UCSD-AML1 (cell line): ENCODE results near the gene CNPY1.

Experiments
- DNase-seq: peaks from one replicate; lab custom pipeline; 2025; ENCODE audit not compliant: unreplicated experiment; lab: John Stamatoyannopoulos, UW

CNPY1 gene

DNA sequence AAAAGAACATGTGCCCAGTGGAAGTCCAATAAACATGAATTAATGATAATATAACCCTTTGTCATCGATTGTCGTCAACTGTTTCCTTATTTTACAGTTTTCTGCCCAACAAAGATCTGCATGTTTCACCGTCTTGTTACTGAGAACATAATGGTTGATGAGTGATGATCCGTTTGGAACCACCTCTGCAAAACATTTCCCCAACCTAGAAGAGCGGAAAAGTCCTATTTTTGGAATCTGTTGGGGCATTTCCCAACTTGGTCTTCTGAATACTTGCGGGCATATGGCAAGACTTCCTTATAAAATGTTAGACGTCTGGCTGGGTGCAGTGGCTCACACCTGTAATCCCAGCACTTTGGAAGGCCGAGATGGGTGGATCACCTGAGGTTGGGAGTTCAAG, 32.1 kb downstream of the CNPY1 start:
- DNase-seq: no peak

DNA sequence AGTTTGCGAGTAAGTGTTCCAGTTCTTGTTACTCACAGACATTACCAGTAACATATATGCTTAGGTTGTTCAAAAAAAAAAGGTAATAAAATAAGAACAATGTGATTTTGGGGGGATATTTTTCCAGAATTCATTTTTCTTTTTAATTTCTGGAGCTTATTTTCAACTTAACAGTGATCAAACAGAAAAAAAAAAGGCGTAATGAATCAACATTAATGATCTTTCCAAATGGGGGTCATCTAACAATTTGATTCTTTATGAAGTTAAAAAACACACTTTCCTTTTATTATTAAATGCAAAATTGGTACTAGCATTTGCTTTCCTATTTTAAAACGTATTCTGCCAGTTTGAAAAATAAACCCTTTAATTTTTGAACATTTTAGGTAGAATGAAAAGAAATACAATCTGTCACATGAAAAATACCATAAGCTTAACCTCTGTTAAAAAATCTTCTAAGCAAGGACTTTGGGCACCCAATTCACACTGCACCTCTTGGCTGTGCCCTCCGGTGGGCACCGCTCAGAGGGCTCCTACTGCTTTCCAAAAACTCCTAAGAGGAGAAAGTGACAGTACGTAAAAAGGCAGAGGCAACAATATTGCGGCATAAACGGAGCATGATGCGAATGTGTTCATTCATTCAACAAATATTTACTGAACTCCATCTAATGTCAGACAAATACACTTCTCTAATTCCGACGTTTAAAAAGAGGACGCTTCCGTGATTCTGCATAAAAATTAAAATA, 32.6 kb downstream of the CNPY1 start:
- no peak for DNase-seq

DNA sequence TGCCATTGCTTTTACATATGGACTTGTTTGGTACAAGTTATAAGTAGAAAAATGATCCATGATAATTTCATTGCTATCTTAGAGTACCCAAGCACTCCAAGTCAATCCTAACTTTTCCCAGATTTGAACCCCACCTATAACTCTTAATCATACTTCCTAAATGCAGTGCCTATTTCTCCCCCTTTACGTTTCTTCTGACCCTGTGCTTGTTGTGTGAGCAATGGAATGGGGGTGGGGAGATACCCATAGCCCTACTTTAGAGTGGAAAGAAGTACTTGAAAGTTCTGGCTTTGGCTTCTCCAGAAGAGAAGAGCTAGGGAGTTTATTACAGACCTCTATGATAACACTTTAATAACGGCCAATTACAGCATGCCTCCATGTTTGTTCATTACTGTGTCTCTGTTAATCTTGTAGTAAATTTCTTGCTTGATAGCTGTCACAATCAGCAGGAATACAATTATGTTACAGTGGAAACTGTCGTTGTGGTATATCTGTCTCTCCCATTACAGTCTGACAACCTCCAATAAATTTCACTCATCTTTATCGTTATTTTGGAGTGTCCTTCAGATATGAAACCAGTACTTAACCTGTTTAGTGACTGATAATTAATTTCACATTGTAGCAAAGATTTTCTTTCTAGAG, 34.0 kb downstream of the CNPY1 start:
- no peak for DNase-seq

DNA sequence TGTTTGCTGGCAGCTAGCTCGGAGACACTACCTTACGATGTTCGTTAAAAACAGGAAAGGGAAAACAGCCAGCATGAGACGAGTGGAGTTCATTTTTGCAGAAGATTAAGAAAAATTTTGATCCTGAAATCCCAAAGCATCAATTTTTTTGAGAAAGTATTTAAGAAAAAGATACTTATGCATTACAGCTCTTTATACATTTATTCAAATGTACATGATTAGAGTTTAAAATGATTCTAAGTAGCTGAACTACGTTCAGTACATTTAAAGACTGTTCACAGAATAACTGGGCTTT, 34.7 kb downstream of the CNPY1 start:
- DNase-seq: no peak

DNA sequence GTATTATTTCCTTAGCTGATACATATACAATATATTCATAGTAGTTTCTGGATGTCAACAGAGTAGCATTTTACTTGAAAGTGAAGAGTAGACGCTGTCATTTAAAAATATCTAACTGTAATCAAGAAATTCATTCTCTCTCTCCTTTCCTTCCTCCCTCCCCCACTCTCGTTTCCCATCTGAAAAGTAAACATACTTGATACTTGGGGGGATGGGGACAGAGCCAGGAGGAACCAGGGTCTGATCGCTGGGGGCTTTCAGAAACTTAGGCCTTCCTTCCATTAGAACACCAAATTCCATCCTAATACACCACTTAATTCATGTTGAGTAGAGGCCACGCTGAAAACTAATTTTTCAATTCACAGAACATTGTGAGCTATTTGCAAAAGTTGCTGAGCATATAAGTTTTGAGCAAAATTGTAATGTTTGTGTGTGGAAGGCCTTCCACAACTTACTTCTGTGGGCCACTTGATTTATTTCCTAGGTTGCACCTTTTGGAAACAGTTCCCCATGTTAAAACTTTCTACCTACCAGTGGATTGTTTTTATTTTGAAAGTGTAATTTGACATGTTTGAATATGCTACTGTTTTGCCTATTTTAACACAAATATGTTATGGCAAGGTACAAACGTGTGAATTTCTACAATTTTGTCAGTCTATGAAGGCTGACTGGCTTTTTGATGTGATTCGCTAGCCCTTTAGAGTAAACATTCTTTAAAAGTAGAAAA, 35.2 kb downstream of the CNPY1 start:
- no peak for DNase-seq

DNA sequence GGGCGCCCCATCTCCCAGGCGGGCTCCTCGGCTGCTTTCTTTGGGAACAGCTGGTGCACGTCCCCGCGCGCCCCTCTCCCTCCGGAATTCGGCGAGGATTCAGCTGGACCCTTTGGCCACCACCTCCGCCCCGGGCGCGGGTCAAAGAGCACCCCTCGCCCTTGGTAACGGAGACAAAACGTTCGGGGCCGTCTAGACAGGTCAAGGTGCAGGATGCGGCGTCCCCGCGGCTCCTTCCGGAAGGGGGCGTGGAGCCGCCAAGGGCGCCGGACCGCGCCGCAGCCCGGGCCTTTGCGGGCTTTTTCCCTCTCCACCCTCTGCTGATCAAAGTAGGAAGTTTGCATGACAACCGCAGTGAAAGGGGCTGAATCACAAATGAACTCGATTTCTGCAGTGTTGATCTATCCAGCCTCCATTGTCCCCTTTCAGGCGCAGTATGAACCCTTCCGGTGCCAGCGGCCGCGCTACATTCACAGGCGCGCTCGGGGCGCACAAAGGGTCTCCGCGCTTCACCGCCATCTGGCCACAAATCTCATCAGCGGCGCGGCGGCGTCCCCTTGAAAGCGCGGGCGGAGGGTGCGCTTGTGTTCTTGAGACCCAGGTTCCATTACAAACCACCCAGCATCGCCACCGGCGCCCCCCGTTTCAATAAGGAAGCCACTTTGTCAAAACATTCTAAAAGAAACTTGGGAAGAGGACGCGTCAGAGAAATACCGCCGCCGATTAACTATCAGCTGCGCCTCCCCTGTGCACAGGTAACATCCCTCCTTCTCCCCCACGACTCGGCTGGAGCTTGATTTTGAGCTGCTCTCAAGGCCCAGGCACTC, 36.4 kb downstream of the CNPY1 start:
- no peak for DNase-seq

DNA sequence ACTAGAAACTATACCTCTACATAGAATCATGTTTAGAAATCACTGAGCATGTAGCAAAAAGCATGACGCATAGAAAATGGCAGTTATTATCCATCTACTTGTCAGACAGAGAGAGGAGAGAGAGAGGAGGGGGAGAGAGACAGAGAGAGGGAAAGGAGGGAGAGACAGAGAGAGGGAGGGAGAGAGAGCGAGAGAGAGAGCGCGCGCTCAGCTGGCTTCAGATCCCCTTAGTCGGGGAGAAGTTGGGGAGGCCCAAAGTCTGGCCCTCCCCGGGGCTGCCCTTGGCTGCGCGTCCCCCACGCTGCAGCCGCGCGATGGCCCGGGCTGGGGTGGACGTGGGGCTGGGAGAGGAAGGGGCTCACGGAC, 37.0 kb downstream of the CNPY1 start:
- DNase-seq: no peak

DNA sequence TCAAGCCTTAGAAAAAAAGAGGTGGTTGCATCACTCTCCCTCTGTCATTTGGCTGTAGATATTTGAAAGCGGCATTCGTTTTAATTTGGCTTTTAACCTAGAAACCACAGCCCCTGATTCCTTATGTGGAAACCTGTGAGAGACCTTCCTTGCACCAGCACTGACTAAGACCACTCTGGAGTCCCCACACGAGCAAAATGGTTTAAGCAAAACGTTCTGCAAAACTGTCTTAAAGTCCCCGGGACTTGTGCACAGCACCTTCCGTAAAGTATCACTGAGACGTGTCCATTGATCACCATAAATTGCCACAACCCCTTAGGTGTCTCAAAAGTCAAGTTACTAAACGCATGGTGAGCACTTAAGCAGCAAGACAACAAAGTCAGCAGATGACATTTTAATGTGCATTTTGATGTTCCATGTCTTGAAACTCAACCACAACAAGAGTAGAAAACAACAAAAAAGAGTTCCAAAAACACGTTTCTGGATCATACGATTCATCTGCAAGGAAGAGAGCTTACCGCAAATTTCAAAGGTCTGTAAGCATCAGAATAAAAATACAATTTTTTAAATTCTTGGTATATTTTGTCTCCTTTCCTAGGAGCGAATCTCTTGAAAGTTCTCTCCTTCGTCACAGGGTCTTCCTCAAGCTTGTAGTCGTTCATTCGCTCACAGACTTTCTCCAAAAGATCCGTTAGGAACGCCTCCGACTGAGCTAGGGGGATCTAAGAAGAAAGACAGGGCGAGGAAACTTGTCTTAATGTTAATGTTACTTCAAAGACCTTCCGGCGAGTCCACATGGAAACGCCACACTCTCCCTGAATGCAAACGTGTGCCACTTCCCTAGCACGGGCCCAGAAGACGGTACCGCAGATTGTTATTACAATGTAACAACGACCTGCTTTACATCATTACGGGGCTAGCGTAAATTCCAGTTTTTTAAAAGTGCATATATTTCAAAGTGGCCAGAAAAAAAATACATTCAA, 37.7 kb downstream of the CNPY1 start:
- DNase-seq: no peak

DNA sequence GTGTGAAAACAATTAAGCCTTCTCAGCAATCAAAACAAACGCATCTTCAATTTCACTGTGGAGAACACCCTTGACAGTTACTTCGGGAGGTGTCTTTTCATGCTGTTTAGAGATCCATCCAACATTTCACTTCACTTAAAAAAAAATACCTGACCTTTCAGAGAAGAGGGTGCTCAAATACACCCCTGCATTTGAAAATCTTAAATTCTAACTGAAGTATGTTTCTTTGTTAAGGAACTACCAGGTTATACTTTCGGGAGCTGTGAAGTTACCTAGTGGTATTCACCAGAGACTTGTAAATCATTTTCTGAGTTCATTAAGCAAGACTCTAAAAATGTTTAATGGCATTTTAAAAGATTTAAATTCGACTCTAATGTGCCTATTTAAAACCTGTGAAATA, 38.8 kb downstream of the CNPY1 start:
- no peak for DNase-seq

DNA sequence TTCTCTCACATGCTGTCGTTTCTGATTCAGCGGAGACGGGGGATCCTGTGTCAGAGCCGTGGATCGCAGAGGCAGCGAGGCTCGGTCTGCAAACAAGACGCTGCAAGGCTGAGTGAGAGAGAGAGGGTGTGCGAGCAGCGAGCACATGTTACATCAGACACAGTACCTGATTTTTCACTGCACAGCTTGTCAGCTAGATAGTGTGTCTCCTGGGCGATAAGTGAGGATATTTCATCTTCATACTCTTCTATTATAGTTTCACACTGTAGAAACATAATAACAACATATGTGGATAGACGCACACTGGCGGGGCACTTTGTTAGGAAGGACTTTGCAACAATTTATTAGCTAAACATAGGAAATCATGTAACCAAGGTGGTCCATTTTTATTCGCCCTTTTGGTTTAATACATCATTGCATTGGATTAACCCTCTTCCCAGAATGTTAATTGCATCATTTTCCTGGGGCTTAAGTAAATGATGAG, 39.5 kb downstream of the CNPY1 start:
- no peak for DNase-seq

DNA sequence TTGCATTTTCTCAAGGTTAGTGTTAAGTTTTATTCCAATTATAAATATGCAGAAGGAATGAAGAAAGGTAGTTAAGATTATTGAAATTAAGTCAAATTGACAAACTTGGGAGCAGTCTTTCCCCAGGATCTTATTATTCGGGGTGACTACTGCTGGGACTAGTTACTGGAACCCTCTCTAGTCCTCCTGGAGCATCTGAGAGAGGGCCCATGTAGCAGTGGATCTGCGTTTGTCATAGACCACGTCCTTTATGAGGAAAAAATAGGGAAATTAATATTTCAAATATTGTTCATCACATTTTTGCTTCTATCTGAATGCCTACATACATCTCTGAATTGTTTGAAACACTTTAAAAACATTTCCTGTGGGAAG, 41.0 kb downstream of the CNPY1 start:
- DNase-seq: no peak

DNA sequence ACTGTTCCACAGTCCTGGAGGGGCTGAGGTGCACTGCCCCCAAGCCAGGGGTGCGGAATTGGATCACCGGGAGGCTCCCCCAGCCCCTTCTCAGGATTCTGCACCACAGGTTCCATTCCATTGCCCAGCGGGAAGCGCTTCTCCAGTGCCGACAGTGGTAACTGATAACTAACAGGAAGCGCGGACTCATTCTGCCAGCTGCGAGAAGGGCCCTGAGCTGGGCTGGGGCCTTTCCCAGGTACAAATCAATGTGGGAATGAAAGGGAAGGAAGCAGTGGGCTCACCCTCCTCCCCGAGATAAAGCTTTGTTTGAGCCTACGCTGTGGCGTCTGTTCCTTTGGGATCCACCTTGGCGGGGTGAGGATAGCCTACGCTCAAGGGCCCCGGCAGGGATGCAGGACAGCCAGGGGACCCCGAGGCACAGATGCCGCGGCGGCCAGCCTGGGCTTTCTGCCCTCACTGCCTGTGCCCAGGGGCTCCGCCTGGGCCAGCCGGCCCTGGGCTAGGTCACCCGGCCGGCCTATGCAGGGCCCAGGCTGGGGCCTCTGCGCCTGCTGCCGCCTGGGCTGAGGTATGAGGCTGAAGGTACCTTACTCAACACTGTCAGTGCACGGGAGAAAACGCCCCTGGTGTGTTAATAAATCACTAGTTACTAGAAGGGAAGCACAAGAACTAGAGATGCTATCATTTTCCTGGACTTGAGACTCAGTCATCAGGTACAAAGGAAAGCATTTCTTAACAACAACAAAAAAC, 49.0 kb downstream of the CNPY1 start:
- DNase-seq: no peak

DNA sequence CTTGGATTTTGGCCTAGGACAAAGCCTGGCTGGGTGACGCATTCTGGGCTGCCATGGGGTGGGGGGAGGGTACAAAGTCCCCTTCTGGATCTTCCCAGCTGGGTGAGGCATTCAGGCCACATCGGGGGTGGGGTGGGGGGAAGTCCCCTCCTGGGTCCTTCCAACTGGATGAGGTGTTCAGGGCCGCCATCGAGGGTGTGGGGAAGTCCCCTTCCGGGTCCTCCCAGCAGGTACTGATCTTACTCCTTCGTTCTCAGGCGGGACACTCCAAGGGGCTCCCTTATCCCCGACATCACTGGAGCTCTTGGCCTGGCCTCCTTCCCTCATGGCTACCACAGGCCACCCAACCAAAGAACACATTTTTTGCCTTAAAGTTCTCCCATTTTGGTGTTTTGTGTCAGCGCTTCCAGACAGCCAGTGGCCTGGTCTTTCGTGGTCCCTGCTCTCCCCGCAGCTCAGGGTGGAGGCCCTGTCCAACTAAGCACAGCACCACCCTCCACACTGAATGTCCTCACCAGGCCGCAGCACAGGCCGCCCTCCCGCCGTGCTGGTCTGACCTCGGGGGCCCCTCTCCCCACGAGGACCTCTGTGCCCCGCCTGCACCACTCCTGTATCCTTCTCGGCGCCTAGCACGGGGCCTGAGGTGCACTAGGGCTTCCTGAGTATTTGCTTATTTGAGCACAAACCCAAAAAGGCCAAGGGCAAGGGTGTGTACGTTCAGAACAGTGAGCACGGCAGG, 49.9 kb downstream of the CNPY1 start:
- no peak for DNase-seq

DNA sequence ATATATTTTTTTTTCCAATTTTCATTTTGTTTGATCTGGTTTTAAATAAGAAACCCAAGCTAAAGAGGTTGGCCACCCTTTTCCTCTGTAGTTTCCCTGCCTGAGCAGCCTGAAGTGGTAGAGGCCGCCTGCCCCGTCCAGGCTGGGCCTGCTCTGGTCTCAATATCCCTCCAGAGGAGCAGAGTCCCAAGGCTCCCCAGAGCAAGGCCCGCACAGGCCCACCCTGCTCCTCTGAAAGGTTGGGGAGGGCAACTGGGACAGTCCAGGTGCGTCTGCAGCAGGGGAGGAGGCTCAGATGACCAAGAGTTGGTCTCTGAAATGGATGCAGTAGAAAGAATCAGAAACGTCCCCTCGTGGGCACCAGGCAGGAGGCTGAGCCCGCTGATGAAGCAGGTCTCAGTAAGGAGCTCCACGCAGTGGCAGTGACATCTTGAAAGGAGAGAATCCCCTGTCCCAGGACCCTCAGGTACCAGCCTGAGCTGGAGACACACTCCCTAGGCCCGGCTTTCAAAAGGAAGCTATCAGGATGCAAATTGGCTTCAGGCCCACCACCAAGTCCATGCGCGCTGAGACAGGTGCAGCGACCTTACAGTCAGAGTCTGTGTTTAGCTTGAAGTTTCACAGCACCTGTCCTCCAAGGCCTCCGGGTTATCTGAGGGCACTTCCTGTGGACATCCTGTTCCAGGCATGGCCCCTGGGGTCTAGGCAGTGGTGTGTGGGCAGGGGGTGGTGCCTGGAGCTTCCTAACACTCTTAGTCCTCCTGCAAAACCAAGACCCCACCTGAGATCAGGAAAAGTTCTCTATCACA, 50.7 kb downstream of the CNPY1 start:
- no peak for DNase-seq

DNA sequence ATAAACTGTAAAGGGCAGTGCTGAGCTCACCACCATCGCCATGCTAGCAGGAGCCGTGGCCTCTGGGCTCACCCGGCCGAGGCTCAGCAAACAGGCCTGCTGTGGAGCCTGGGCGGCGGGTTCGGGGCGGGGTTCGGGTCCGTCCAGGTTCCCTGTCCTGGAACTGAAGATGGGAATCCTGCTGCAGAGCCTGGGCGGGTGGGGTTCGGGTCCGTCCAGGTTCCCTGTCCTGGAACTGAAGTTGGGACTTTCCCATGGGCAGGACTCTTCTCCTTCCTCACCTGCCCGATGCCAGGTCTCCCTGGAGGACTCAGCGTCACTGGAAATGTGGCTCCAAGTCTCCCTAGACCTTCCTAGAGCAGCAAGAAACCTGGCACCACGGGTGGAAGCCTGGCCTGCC, 51.8 kb downstream of the CNPY1 start:
- DNase-seq: no peak

DNA sequence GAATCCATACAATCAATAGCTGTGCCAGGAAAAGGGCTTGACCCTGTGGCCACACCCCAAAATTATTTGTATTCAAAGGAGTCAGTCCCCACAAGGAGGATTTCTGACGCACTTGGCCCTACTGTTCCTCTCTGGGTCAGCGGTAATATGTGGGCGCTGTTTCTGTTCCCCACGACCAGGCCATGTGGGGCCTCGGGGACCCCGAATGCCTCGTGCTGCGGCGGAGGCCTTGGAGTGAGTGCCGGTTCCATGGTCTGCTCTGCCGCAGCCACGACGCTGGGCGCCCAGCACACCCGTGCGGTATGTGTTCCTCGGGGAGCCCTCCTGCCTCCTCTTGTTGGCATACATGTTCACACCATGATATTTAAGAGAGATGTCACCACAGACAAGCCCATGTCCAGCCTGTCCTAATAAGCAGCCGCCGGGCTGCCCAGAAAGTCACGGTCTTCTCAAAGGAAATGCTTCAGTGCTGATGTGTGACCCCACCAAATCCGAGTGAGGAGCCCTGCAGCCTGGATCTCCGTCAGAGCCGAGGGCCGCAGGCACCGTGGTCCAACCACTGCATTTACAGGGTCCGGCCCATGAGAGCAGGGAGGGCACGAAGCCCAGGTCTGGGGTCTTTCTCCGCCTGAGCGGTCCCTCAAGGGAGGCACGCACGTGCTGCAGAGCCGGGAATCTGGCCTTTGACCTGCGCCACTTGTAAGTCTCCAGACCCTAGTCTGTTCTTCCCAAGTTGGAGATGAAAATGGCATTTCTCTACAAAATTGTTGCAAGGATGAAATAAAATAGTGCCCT, 52.4 kb downstream of the CNPY1 start:
- DNase-seq: no peak

DNA sequence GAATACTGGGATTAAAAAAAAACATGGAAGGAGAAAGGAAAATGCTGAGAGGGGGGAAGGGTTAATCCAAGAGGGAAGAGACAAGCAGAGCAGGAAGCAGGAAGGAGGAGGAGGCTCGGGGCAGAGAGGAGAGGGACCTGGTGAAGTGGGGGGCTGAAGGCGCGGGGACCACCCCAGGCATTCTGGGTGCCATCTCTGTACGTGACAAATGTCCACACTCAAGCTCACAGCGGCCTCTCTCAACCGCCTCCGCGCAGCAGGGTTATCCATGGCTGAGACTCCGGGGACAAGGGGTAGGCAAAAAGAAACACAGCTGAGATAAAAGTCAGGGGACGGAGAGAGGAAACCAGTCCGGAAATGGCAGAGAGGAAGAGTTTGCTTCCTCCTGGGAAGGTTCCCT, 54.5 kb downstream of the CNPY1 start:
- no peak for DNase-seq
